EH (cell line): ENCODE results near the gene IFNA13.

Experiments used
- DNase-seq: peaks from one replicate; pipeline ENCODE4 v3.0.0-alpha.2; 2015; ENCODE audit warnings: low read depth

The IFNA13 gene

DNA sequence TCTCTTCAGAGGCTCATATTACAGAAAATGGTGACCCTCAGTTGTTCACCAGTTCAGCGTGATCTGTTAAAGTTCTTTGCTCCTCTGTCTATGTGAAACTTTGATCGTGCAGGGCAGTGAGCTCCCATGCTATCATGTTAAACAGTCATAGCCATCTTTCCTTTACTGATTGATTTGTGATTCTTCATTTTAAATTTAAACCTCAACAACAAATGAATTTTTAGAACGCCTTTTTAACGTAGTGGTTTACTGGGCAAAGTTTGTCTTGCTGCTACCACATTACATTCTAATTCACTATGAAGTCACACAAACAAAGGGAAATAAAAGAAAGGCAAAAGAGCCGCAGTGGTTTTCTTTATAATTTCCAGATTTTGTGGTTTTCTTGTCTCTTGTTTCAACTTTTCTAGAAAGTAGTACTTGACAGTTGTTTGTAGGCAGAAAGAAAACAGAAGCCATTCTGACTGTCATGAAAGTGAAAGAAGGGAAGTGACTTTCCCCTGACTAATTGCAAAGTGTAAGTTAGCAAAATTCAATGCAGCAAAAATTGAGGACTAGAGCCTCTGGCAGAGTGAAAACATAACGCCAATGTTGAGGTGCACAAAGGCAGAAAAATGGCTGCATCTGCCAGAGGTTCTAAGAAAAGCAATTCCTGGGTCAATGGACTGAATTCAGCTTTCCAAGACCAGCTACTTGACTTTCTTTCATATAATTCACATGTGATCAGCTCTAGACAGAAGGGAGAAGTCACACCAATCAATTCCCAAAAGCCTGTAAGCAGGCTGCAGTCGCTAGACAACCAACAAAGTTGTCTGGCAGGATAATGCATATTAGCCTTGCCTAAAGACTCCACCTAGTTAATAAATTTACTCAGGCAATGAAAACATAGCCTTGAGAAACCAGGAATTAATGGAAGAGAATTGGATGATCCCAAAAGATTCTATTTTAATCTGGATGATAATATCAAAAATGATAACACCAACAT is 10.1 kb downstream of the IFNA13 start:
- peak; percentile 6 for DNase-seq

DNA sequence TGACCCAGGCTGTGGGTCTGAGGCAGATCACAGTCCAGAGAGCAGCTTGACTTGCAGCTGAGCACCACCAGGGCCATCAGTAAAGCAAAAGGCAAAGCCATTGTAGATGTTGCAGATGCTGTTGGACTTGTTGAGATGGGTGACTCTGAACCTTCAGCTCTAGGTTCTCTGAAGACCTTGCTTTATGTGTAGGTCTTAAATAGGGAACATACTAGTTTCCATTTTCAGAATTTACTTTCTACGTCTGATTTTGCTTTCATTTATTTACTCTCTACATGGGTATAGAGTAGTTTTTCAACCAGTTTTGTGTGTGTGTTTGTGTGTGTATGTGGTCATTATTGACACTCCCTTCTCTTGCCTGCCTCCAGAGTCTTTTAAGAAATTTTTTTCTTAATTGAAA is 17.1 kb downstream of the IFNA13 start, which contains the start of gene IFNA6:
Gene IFNA6 (minus strand): TSS at position 101 of the 400 bp plus-strand sequence. CDS start 0 bp downstream, at position 101.
- DNase-seq = no peak

DNA sequence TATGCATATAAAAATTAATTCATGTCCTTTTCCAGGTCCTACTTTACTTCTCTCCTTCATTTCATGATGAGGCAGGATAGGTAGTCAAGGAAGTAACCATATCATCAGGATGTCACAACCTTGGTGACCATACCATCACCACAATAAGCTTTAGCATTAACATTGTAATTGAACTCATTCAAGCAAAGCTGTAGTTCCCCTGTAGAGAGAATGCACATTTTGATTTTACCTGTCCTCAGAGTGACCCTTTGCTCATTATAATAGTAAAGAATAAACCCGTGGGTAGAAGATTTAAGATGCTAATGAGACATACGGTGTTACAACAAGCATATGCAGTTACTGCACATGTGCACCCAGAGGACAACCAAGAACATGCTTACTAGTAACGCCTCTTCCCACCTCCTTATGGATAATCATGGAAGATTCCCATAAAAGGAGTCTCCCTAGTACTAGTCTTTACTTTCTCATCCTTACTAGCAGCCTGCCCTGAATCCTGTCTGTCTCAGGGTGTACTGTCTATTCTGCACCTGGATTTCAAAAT is 19.4 kb downstream of the IFNA13 start:
- DNase-seq = no peak

DNA sequence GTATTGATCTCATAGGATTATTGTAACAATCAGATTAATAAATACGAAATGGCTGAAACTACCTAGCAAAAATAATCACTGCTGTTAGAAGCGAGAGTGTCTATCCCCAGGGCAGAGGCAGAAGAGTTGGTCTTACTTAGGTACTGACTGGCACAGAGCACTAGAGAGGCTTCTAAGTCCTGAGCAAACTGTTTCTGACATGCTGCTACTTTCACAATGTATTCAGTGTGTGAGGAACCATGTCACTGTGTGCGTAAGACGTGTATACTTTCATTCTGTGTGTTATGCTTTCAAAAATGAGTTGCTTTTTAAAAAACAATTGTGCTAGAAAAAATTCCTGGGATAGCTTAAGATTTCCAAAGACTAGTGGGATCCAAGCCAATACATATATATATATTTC is 27.1 kb downstream of the IFNA13 start:
- no peak for DNase-seq

DNA sequence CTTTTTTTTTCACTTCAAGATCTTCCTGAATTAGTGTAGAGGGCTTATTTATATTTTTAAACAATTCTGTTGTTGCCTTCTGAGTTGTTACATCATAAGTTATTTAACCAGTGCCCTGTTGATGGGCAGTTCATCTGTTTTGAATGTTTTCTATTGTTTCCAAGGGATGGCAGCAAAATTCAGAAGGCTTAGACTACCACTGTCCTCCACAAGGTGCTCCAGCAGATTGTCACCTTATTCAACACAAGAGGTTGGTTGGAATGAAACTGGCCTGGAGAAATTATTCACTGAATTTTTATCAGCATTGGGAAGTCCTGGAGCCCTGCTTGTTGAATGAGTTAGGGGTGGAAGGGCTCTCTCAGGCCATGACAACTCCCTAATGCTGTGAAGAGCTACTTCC is 31.4 kb downstream of the IFNA13 start:
- no peak for DNase-seq

DNA sequence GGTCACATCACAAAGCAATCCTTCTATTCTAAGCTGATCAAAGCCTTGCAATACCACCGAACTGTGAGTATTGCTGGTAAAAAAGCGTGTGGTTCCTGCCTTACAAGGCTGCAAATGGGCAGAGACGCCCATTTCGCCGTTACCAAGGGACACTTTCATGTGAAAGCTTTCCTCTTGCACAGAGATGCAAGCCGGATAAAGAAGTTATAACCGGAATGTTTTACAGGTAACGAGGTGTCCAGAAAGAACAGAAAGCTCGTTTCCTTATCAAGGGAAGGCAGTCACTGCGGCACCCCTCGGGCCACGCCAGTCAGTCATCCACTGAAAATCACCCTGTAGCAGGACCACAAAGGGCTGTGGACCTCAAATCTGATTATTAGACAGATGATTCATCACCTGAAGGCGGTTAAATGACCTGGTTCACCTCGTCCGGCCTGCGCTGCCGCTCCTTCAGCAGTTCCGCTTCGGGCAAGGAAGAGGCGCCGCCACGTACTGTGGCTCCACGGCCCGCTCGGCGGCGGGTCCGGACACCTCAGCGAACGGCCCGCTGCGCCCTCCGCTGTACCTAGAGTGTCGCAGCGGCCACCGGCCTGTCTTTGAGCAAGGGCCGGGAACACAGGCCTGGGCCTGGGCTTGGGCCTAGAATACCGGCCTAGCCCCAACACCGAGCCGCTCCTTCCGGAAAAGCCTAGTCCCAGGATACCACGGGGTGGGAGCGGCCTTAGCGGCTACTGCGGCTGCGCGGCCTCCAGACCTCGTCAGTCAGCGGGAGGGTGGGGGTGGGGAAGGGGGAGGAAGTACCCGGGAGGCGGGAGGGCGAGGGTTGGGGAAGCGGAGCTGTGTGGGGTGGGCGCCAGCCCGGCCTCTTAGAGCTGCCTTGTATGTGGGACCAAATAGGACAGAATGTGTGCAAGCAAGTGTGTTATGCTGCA is 32.9 kb downstream of the IFNA13 start, which contains the start of gene KLHL9:
Gene KLHL9 (minus strand): TSS at position 704 of the 932 bp plus-strand sequence. CDS start 545 bp downstream, at position 159.
- DNase-seq = peak; percentile 93

DNA sequence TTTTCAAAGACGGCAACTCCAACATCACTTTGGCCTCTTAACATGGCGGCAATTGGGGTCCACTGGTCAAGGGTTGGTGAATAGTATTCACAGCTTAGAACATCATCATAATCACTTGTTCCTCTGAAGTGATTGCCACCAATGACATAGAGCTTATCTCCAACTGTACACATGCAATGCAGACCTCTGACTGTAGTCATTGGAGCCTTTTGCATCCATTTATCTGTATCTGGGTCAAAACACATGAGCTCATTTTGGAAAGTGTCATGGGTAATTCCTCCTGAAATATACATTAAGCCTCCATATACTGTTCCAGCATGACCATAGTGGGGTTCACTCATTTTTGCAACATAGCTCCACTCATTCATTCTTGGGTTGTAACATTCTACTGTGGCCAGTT is 34.6 kb downstream of the IFNA13 start:
- DNase-seq = no peak

DNA sequence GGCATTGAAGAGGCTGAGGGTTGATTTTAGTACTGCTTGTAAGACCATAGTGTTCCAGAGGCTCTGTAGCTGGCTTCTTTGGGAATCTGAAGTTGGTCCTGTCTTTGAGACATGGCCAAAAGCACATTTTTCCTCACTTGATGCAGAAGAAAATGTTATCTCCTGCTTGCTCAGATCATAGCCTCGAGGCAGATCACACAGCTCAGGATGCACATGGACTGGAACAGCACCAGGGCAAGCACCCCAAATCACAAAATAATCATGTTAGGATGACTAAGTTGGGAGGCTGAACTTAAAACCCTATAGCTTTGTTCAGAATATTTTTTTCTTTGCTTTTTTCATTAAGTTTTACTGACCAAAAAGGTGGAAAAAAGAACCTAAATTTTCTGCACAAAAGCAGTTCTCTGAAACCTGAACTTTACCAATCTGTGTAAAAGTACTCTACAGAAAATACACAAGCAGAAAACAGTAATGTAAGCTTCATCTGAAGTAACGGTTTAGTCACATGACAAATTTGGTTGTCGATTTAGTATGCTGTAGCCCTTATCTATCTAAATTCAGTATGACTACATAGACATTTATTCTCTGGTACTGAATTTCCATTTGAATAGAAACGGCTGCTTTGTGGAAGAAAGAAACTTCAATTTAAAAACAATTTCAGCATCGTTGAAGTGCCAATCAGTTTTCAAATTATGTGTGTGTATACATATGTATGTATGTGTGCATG is 36.0 kb downstream of the IFNA13 start:
- DNase-seq = peak; percentile 46

DNA sequence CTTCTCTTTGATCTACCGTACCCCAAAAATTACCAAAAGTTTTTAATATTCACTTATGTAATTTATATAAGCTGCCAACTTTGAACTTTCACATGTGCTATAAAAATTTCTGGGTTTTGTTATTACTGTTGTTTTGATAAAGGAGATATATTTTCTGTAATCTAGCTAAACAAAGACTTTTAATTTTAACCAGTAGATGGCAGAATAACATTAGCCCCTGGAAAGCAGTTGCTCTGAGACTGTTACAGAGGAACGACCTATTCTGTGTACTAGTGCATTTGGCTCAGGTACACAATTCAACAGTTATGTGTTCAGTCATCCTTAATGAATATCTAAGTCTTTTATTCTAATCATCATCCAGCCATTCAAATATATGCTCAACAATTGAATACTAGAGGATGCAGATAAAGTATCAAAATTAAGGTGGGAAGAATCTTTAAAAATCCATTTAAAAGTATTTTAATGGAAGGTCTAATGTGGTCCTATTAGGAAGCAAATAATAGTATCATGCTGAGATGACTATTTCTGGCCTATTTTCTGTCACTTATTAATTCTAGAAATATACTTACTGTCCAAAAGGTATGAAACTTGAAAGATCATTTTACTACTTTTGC is 41.2 kb downstream of the IFNA13 start:
- DNase-seq = peak; percentile 54

DNA sequence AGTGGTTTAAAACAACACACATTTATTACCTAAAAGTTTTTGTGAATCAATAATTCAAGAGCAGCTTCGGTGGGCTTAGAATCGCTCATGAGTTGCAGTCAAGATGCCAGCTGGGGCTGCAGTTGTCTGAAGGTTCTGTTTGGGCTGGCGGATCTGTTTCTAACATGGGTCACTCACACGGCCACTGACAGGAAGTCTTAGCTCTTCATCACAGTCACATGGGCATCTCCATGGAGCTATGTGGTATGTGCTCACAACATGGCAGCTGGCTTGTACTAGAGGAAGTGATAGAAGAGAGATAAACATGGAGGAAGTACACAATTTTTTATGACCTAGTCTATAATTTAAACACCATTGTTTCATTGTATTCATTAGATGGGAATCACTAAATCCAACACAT is 43.8 kb downstream of the IFNA13 start:
- DNase-seq = no peak

DNA sequence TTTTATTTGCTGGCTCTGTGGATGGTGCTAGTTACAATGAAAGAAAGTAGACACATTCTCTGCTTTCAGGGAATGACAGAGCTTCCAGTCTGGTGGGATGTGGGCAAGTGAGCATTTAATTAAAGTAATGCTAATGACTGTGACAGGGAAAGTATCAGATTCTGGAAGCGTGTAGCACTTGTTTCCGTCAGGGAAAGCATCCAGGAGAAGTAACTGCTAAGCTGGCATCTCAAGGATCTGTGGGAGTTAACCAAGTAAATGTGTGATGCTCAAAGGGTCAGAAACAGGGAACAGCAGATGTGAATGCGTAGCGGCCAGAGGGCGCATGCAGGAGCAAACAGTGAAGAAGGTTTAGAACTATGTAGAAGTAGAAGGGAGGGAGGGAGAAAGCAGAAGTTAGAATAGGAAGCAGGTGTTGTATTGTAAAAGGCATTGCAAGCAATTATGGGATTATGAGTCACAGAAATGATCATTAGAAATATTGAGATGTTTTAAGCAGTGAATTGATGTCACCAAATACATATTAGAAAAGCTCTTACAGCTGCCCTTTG is 44.9 kb downstream of the IFNA13 start:
- DNase-seq = no peak

DNA sequence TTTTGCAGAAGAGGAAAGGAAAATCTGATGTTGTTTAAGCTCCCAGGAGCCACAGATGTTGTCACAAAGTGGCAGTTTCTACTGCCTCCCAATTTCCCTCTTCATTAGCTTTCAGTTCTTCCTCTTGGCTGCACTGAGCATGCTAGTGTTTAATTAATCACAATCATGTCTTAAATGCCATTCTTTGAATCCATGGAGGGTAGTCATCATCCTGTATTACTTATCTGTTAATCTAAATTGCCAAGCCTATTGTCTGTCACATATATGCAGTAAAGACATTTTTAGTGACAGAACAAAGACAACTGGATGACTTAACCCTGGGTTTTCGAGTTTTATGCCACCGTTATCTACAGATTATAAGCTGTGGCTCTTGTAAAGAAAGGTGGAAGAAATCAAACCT is 47.4 kb downstream of the IFNA13 start:
- peak; percentile 9 for DNase-seq

DNA sequence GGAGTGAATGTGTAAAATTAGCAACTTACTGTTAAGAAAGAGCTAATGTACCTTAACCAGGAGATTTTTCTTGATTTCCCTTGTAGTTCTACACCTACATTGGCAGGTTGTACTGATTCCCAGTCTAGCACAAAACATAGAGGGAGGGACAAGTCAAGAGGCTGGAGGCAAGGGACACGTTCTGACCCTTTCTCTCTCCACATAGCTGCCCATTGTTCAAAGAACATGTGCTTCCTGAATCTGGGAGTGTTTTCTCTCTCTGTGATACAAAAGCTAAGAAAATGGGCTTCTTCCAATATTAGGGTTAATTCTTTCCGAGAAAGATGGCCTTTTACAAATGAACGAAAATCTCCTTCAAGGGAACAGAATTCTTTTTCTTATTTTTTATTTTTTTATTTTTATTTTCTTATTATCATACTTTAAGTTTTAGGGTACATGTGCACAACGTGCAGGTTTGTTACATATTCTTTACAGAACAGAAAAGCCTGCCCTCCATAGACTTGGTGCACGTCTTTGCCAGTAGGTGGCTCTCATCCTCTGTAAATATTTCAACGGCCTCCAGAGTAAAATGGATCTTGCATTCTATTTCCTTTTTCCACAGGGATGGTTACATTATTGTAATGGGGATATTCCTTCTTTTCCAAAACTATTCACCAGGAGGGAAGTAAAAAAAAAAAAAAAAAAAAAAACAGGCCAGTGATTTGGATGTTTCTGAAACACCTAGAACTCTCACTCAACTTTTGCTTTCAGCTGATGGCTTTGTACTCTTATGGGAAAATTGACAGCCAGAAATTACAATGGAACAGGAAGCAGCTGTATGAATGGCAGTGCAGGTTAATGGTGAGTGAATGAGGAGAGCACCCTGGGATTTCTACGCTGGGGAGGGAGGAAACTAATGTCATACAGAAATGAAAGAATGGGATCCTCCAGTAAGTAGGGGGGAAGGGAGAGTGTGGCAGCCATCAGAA is 49.6 kb downstream of the IFNA13 start:
- peak; percentile 58 for DNase-seq
